CD14-positive monocyte (primary cell): ENCODE data around the gene NUP85. TPM values are rescaled to one million over a fixed set of nuclear protein-coding genes. Genes with fewer than 3 reads are reported as not detected.

Experiments
- DNase-seq, 3 donors: peaks; one replicate each; pipeline ENCODE4 v3.0.0-alpha.2; 2011 to 2022
- H2AFZ ChIP-seq: 2 replicates; pipeline ENCODE4 v1.6.0; 2012; ENCODE audit warnings: mild to moderate bottlenecking, low read depth, low read length, inconsistent platforms; ENCODE audit not compliant: insufficient read depth, poor library complexity, severe bottlenecking
- H3K27ac ChIP-seq, 2 donors: 1 replicate in 1 of 2; 2 replicates in 1 of 2; pipeline ENCODE4 v1.5.1; 2012 to 2013; ENCODE audit warnings: low read length in 2 of 2, control low read depth in 1 of 2, inconsistent platforms in 1 of 2, low read depth in 1 of 2, mild to moderate bottlenecking in 1 of 2
- H3K27me3 ChIP-seq, 2 donors: one replicate each; pipeline versions ENCODE4 v1.6.0 to v1.6.1; 2011 to 2013; ENCODE audit warnings: low read length in 2 of 2; ENCODE audit not compliant: control insufficient read depth in 2 of 2, insufficient read depth in 2 of 2
- H3K36me3 ChIP-seq, 2 donors: replicated peaks in 1 of 2; 1 replicate in 1 of 2; 2 replicates in 1 of 2; pipeline versions ENCODE4 v1.5.1 to v1.6.1; 2012 to 2013; ENCODE audit warnings: low read length in 2 of 2, control low read depth in 1 of 2, inconsistent platforms in 1 of 2, mild to moderate bottlenecking in 1 of 2; ENCODE audit not compliant: insufficient read depth in 2 of 2, control insufficient read depth in 1 of 2
- H3K4me1 ChIP-seq, 2 donors: 1 replicate in 1 of 2; 2 replicates in 1 of 2; pipeline versions ENCODE4 v1.5.1 to v1.6.1; 2012 to 2013; ENCODE audit warnings: low read length in 2 of 2, control low read depth in 1 of 2, inconsistent platforms in 1 of 2, mild to moderate bottlenecking in 1 of 2, moderate library complexity in 1 of 2; ENCODE audit not compliant: insufficient read depth in 2 of 2, control insufficient read depth in 1 of 2
- H3K4me2 ChIP-seq: replicated peaks from 2 replicates; pipeline ENCODE3; 2012; ENCODE audit warnings: low read length, moderate library complexity, mild to moderate bottlenecking; ENCODE audit not compliant: poor library complexity, severe bottlenecking; ENCODE audit errors: extremely low read depth
- H3K4me3 ChIP-seq, 3 experiments: fragments of 200-600 bp in 1 of 3; sonication (generic) in 1 of 3; replicated peaks in 1 of 3; 1 replicate in 2 of 3; 2 replicates in 1 of 3; pipeline ENCODE4 v1.5.1; 2011 to 2013; ENCODE audit warnings: low read length in 3 of 3, mild to moderate bottlenecking in 3 of 3, control low read depth in 2 of 3, low read depth in 2 of 3, inconsistent platforms in 1 of 3, moderate library complexity in 1 of 3
- H3K79me2 ChIP-seq: 2 replicates; pipeline ENCODE4 v1.6.0; 2012; ENCODE audit warnings: mild to moderate bottlenecking, control low read depth, inconsistent platforms, low read length, moderate library complexity; ENCODE audit not compliant: insufficient read depth
- H3K9ac ChIP-seq: 2 replicates; pipeline ENCODE4 v1.6.0; 2017; ENCODE audit warnings: low read length, mild to moderate bottlenecking; ENCODE audit not compliant: insufficient read depth, poor library complexity, severe bottlenecking
- H3K9me3 ChIP-seq, 2 donors: replicated peaks in 1 of 2; 1 replicate in 1 of 2; 2 replicates in 1 of 2; pipeline versions ENCODE4 v1.5.1 to v1.6.1; 2012 to 2013; ENCODE audit warnings: low read length in 2 of 2, control low read depth in 1 of 2; ENCODE audit not compliant: control insufficient read depth in 1 of 2, insufficient read depth in 1 of 2
- H4K20me1 ChIP-seq: 2 replicates; pipeline ENCODE4 v1.6.0; 2012; ENCODE audit warnings: mild to moderate bottlenecking, low read length, control low read depth, moderate library complexity; ENCODE audit not compliant: insufficient read depth
- H3K27ac Mint-ChIP-seq, 7 donors: one replicate each; pipeline ENCODE4 v1.8.0; 2020; ENCODE audit warnings: mild to moderate bottlenecking in 7 of 7, mixed read lengths in 7 of 7, moderate library complexity in 6 of 7, inconsistent platforms in 2 of 7
- H3K27me3 Mint-ChIP-seq, 3 donors: one replicate each; pipeline ENCODE4 v1.8.0; 2021 to 2022; ENCODE audit warnings: low read depth in 3 of 3, mild to moderate bottlenecking in 3 of 3, mixed read lengths in 3 of 3, moderate library complexity in 3 of 3, inconsistent platforms in 1 of 3
- H3K36me3 Mint-ChIP-seq, 2 donors: one replicate each; pipeline ENCODE4 v1.8.0; 2020; ENCODE audit warnings: mixed read lengths in 2 of 2, inconsistent platforms in 1 of 2, mild to moderate bottlenecking in 1 of 2
- H3K4me1 Mint-ChIP-seq: one replicate; pipeline ENCODE4 v1.8.0; 2020; ENCODE audit warnings: mild to moderate bottlenecking, mixed read lengths
- H3K4me3 Mint-ChIP-seq, 2 donors: one replicate each; pipeline ENCODE4 v1.8.0; 2020; ENCODE audit warnings: mild to moderate bottlenecking in 2 of 2, mixed read lengths in 2 of 2, moderate library complexity in 1 of 2
- H3K9me3 Mint-ChIP-seq, 7 donors: one replicate each; pipeline ENCODE4 v1.8.0; 2020 to 2022; ENCODE audit warnings: mixed read lengths in 7 of 7, mild to moderate bottlenecking in 6 of 7, moderate library complexity in 6 of 7, inconsistent platforms in 2 of 7
- WGBS: methylation state at CpG from one replicate; pipeline ENCODE4 v1.1.5; 2013; ENCODE audit warnings: missing lambda C conversion rate; ENCODE audit not compliant: insufficient coverage; 5-methylcytosine and 5-hydroxymethylcytosine counted together
- intact Hi-C, 2 donors: fragments of 100-400 bp; cut with micrococcal nuclease; formaldehyde crosslinking; loops; one replicate each; pipeline versions ENCODE4 v1.15.0 to v1.15.1; 2023
- polyA plus RNA-seq, 3 donors: library from polyadenylated mRNA; depleted of rRNA in 1 of 3; unstranded in 2 of 3; stranded (reverse) in 1 of 3; fragments of 300-500 nt in 2 of 3; fragments of >200 nt in 1 of 3; fragmentation: Illumina TruSeq in 2 of 3; gene quantifications; 1 replicate in 2 of 3; 2 replicates in 1 of 3; pipeline ENCODE4 v1.2.3, GENCODE V29; 2012 to 2021
- TF ChIP-seq, protein P1 (sequence below): fragments of 200-600 bp; IDR thresholded peaks from one replicate; pipeline ENCODE4 v1.8.0; 2022; ENCODE audit warnings: antibody characterized with exemption, mild to moderate bottlenecking

NUP85 gene
- polyA plus RNA-seq, 3 donors = 36.3 to 94.2 (median 38.7) TPM

DNA sequence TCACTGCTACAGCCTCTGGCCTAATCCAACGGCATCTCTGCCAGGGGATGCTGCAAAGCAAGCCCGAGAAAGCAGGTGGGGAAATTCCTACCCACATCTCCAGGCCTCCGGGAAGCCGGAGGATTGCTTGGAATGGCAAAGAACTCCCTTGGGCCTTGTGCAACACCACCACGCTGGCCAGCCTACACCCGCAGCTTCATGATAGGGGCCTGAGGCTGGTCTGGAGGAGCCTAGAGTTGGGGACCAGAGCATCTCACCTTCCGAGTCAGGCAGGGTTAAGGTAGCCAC lies 35.6 kb downstream of the NUP85 start:
- peak overlapping the region in 1 of 7 donors; percentile 19 for H3K27ac Mint-ChIP-seq
- H3K27ac ChIP-seq = no peak overlapping the region
- TF ChIP-seq, protein P1, sequence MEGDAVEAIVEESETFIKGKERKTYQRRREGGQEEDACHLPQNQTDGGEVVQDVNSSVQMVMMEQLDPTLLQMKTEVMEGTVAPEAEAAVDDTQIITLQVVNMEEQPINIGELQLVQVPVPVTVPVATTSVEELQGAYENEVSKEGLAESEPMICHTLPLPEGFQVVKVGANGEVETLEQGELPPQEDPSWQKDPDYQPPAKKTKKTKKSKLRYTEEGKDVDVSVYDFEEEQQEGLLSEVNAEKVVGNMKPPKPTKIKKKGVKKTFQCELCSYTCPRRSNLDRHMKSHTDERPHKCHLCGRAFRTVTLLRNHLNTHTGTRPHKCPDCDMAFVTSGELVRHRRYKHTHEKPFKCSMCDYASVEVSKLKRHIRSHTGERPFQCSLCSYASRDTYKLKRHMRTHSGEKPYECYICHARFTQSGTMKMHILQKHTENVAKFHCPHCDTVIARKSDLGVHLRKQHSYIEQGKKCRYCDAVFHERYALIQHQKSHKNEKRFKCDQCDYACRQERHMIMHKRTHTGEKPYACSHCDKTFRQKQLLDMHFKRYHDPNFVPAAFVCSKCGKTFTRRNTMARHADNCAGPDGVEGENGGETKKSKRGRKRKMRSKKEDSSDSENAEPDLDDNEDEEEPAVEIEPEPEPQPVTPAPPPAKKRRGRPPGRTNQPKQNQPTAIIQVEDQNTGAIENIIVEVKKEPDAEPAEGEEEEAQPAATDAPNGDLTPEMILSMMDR = no peak

DNA sequence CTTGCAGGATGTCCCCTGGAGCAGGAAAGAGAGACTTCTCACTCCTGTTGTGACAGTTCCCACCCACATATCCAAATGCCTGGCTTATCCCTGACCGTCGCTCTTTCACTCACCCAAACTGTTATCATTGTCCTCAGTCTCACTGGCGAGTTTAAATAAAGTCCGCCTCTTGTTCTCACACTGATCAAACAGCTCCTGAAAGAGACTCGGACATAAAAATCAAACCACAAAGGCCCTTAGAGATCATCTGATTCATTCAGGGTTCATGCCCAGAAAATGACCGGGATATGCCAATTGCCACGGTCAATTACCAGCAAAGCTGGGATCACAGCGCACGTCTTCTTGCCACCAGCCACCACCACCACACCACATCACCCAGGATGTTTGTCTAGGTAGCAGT lies 36.0 kb downstream of the NUP85 start:
- Histone ChIP-seq H3K79me2 (peaks cover 39% of the 10 kb centered on the region), H3K4me1 (peaks cover 34 to 43% of the 10 kb centered on the region in 2 donors), H3K9ac (no peak overlapping the region), H3K27me3 (no peaks in the 10 kb centered on the region), H3K36me3 (peaks cover 92 to 100% of the 10 kb centered on the region in 2 donors), H3K27ac (peak overlapping the region in 1 of 2 donors; percentile 54), H2AFZ (no peak overlapping the region), H4K20me1 (peaks cover 93% of the 10 kb centered on the region), H3K9me3 (no peaks in the 10 kb centered on the region), H3K4me3 (no peak overlapping the region), H3K4me2 (no peak overlapping the region)
- TF ChIP-seq, protein P1 = no peak
- Mint-ChIP-seq H3K36me3 (peaks cover 87 to 99% of the 10 kb centered on the region in 2 donors), H3K27ac (peak overlapping the region in 5 of 7 donors; percentile 2 to 82 (median 18)), H3K9me3 (peaks cover 0 to 1% (median 0%) of the 10 kb centered on the region in 7 donors), H3K4me3 (no peak overlapping the region), H3K4me1 (peaks cover 51% of the 10 kb centered on the region), H3K27me3 (peaks cover 0 to 2% (median 0%) of the 10 kb centered on the region in 3 donors)
- intact Hi-C loops = no loop called here
- WGBS = 97% methylated on average over 9 of the region's 9 CpGs
- DNase-seq = no peak

More for the DNA sequence above, 35.6 kb downstream of the NUP85 start:
- peaks cover 0 to 2% (median 0%) of the 10 kb centered on the region in 3 donors for H3K27me3 Mint-ChIP-seq
- Histone ChIP-seq H3K9ac (no peak overlapping the region), H4K20me1 (peaks cover 89% of the 10 kb centered on the region), H3K36me3 (peaks cover 92 to 100% of the 10 kb centered on the region in 2 donors), H3K4me2 (no peak overlapping the region), H3K4me1 (peaks cover 34 to 41% of the 10 kb centered on the region in 2 donors), H3K27me3 (no peaks in the 10 kb centered on the region), H3K79me2 (peaks cover 35% of the 10 kb centered on the region), H2AFZ (no peak overlapping the region), H3K4me3 (no peak overlapping the region), H3K9me3 (no peaks in the 10 kb centered on the region)
- no peak for DNase-seq
- no peak overlapping the region for H3K4me3 Mint-ChIP-seq
- H3K9me3 Mint-ChIP-seq = peaks cover 0 to 1% (median 0%) of the 10 kb centered on the region in 7 donors
- 92% methylated on average over 2 of the region's 7 CpGs for WGBS
- intact Hi-C loops = no loop called here
- peaks cover 86 to 99% of the 10 kb centered on the region in 2 donors for H3K36me3 Mint-ChIP-seq
- peaks cover 49% of the 10 kb centered on the region for H3K4me1 Mint-ChIP-seq
